Activated naive CD4-positive, alpha-beta T cell treated with anti-CD3 and anti-CD28 coated beads, Interleukin-2, amount 10 ng/mL, durations not matched to agents 7 days and 5 days (primary cell): Measurements from ENCODE around the gene CMTM3.
"Not testable (repeated sequence)": the region's sequence is repeated elsewhere in the genome, so short reads cannot be mapped to it uniquely, and the experiment has no call there.

ENCODE experiments used
- CTCF ChIA-PET: fragments of 350-600 bp; sonication (Branson Sonifier 250); formaldehyde crosslinking; loops from one replicate; lab custom pipeline; 2021; ENCODE audit warnings: antibody characterized with exemption; lab: Charles Lee
- DNase-seq: peaks from one replicate; pipeline ENCODE4 v3.0.0-alpha.2; 2020
- H3K27ac Mint-ChIP-seq: one replicate; pipeline ENCODE4 v1.8.0; 2021; ENCODE audit warnings: mild to moderate bottlenecking, moderate library complexity, mixed read lengths
- H3K27me3 Mint-ChIP-seq: one replicate; pipeline ENCODE4 v1.8.0; 2021; ENCODE audit warnings: mild to moderate bottlenecking, mixed read lengths
- H3K36me3 Mint-ChIP-seq: one replicate; pipeline ENCODE4 v1.8.0; 2021; ENCODE audit warnings: mixed read lengths
- H3K4me1 Mint-ChIP-seq: one replicate; pipeline ENCODE4 v1.8.0; 2021; ENCODE audit warnings: mixed read lengths
- H3K4me3 Mint-ChIP-seq: one replicate; pipeline ENCODE4 v1.8.0; 2021; ENCODE audit warnings: mild to moderate bottlenecking, moderate library complexity, mixed read lengths
- H3K9me3 Mint-ChIP-seq: one replicate; pipeline ENCODE4 v1.8.0; 2021; ENCODE audit warnings: mixed read lengths

Gene CMTM3

GRCh38 chr16:66604376-66605176 is at the start of gene CMTM3:
CMTM3 (plus strand) TSS chr16:66604704; CDS start chr16:66604806, 102 bp downstream.
- H3K4me3 Mint-ChIP-seq = peak within 1 kb of the TSS; percentile 85

GRCh38 chr16:66560107-66560506 is 44.4 kb upstream of the CMTM3 start:
- H3K9me3 Mint-ChIP-seq = no peaks in the 10 kb centered on the region
- peak overlapping the region; percentile 38 for H3K27ac Mint-ChIP-seq
- H3K4me3 Mint-ChIP-seq = no peak overlapping the region
- CTCF ChIA-PET = interaction anchor here (1.0 kb wide), 1 partner anchor 29 kb away, joined by 4 read pairs; no protein-coding TSS in a partner anchor
- DNase-seq = no peak
- no peaks in the 10 kb centered on the region for H3K27me3 Mint-ChIP-seq
- peaks cover 62% of the 10 kb centered on the region for H3K36me3 Mint-ChIP-seq
- H3K4me1 Mint-ChIP-seq = peaks cover 74% of the 10 kb centered on the region

More at GRCh38 chr16:66604376-66605176, at the start of gene CMTM3:
- peaks cover 8% of the 10 kb centered on the region for H3K9me3 Mint-ChIP-seq
- peaks cover 5% of the 10 kb centered on the region for H3K27me3 Mint-ChIP-seq
- peak; percentile 80 for DNase-seq
- H3K27ac Mint-ChIP-seq = peak within 1 kb of the TSS; percentile 97
- peaks cover 28% of the 10 kb centered on the region for H3K36me3 Mint-ChIP-seq
- CTCF ChIA-PET = interaction anchor here (1.1 to 1.8 kb wide), 5 partner anchors 11 to 198 kb away, joined by 3 to 14 read pairs (median 5); no protein-coding TSS in a partner anchor
- peaks cover 60% of the 10 kb centered on the region for H3K4me1 Mint-ChIP-seq

- DNase-seq = no peak
- CTCF ChIA-PET = interaction anchor here (0.7 to 4.3 kb wide), 9 partner anchors 11 to 174 kb away, joined by 3 to 47 read pairs (median 11); partner anchors contain the start of gene CMTM2
- Mint-ChIP-seq H3K27me3 (no peaks in the 10 kb centered on the region), H3K9me3 (no peaks in the 10 kb centered on the region), H3K4me3 (no peak overlapping the region), H3K4me1 (peaks cover 61% of the 10 kb centered on the region), H3K27ac (peak overlapping the region; percentile 50), H3K36me3 (peaks cover 61% of the 10 kb centered on the region)
Observed at GRCh38 chr16:66561381-66562080, 43.0 kb upstream of the CMTM3 start.

- H3K27ac Mint-ChIP-seq = no peak overlapping the region
- H3K4me1 Mint-ChIP-seq = peaks cover 60% of the 10 kb centered on the region
- CTCF ChIA-PET = interaction anchor here (0.7 to 4.3 kb wide), 12 partner anchors 10 to 166 kb away, joined by 3 to 47 read pairs (median 8); partner anchors contain the start of genes CKLF and CMTM2
- no peak for DNase-seq
- no peaks in the 10 kb centered on the region for H3K27me3 Mint-ChIP-seq
- peaks cover 69% of the 10 kb centered on the region for H3K36me3 Mint-ChIP-seq
- no peak overlapping the region for H3K4me3 Mint-ChIP-seq
- H3K9me3 Mint-ChIP-seq = no peaks in the 10 kb centered on the region
Observed at GRCh38 chr16:66562409-66562808, 42.1 kb upstream of the CMTM3 start.

- CTCF ChIA-PET = interaction anchor here (0.7 to 4.3 kb wide), 15 partner anchors 9 to 165 kb away, joined by 3 to 47 read pairs (median 5); partner anchors contain the start of genes CKLF and CMTM2
- Mint-ChIP-seq H3K36me3 (peaks cover 72% of the 10 kb centered on the region), H3K9me3 (no peaks in the 10 kb centered on the region), H3K4me3 (no peak overlapping the region), H3K27me3 (no peaks in the 10 kb centered on the region), H3K4me1 (peaks cover 58% of the 10 kb centered on the region), H3K27ac (no peak overlapping the region)
- no peak for DNase-seq
Observed at GRCh38 chr16:66562986-66563385, 41.5 kb upstream of the CMTM3 start.

- Mint-ChIP-seq H3K4me1 (peaks cover 52% of the 10 kb centered on the region), H3K4me3 (no peak overlapping the region), H3K27me3 (no peaks in the 10 kb centered on the region), H3K27ac (no peak overlapping the region), H3K9me3 (no peaks in the 10 kb centered on the region), H3K36me3 (peaks cover 65% of the 10 kb centered on the region)
- CTCF ChIA-PET = interaction anchor here (0.7 to 4.3 kb wide), 16 partner anchors 8 to 164 kb away, joined by 3 to 47 read pairs (median 6); partner anchors contain the start of genes CKLF and CMTM2
- no peak for DNase-seq
Observed at GRCh38 chr16:66563574-66564334, 40.8 kb upstream of the CMTM3 start.

GRCh38 chr16:66566051-66566901 is 38.2 kb upstream of the CMTM3 start, which contains the start of gene CMTM1:
CMTM1 (plus strand) TSS chr16:66566439; CDS start chr16:66566514, 75 bp downstream.
- Mint-ChIP-seq H3K9me3 (no peaks in the 10 kb centered on the region), H3K36me3 (peaks cover 61% of the 10 kb centered on the region), H3K27me3 (no peaks in the 10 kb centered on the region), H3K4me3 (no peak within 1 kb of the TSS), H3K4me1 (peaks cover 29% of the 10 kb centered on the region), H3K27ac (no peak within 1 kb of the TSS)
- DNase-seq = no peak
- CTCF ChIA-PET = no interaction called here

GRCh38 chr16:66567270-66567669 is 37.2 kb upstream of the CMTM3 start:
- H3K27me3 Mint-ChIP-seq, H3K27ac Mint-ChIP-seq, CTCF ChIA-PET, H3K4me3 Mint-ChIP-seq, H3K9me3 Mint-ChIP-seq, DNase-seq: not testable (repeated sequence)
- peaks cover 20% of the 10 kb centered on the region for H3K4me1 Mint-ChIP-seq
- H3K36me3 Mint-ChIP-seq = peaks cover 66% of the 10 kb centered on the region

GRCh38 chr16:66568355-66568754 is 36.1 kb upstream of the CMTM3 start:
- H3K36me3 Mint-ChIP-seq = peaks cover 59% of the 10 kb centered on the region

GRCh38 chr16:66569131-66569530 is 35.4 kb upstream of the CMTM3 start:
- H3K36me3 Mint-ChIP-seq = peaks cover 52% of the 10 kb centered on the region
- DNase-seq = no peak
- H3K4me3 Mint-ChIP-seq = no peak overlapping the region
- peaks cover 4% of the 10 kb centered on the region for H3K4me1 Mint-ChIP-seq
- no peak overlapping the region for H3K27ac Mint-ChIP-seq
- no peaks in the 10 kb centered on the region for H3K27me3 Mint-ChIP-seq
- H3K9me3 Mint-ChIP-seq = no peaks in the 10 kb centered on the region
- CTCF ChIA-PET = interaction anchor here (0.6 to 1.9 kb wide), 3 partner anchors 10 to 35 kb away, joined by 3 to 4 read pairs (median 3); partner anchors contain the start of gene CMTM2

More at GRCh38 chr16:66568355-66568754, 36.1 kb upstream of the CMTM3 start:
- H3K4me1 Mint-ChIP-seq = peaks cover 9% of the 10 kb centered on the region
- CTCF ChIA-PET = no interaction called here
- no peak overlapping the region for H3K4me3 Mint-ChIP-seq
- H3K27ac Mint-ChIP-seq = no peak overlapping the region
- no peaks in the 10 kb centered on the region for H3K27me3 Mint-ChIP-seq
- no peaks in the 10 kb centered on the region for H3K9me3 Mint-ChIP-seq
- DNase-seq = no peak

- DNase-seq = no peak
- Mint-ChIP-seq H3K4me3 (no peak overlapping the region), H3K27ac (no peak overlapping the region), H3K27me3 (no peaks in the 10 kb centered on the region), H3K4me1 (peaks cover 4% of the 10 kb centered on the region), H3K9me3 (no peaks in the 10 kb centered on the region), H3K36me3 (peaks cover 49% of the 10 kb centered on the region)
- CTCF ChIA-PET = interaction anchor here (0.8 to 3.7 kb wide), 6 partner anchors 9 to 164 kb away, joined by 3 to 20 read pairs (median 3); partner anchors contain the start of gene CMTM2
Observed at GRCh38 chr16:66569827-66570405, 34.6 kb upstream of the CMTM3 start.

- CTCF ChIA-PET = interaction anchor here (0.9 to 3.7 kb wide), 3 partner anchors 10 to 17 kb away, joined by 3 to 20 read pairs (median 13); no protein-coding TSS in a partner anchor
- Mint-ChIP-seq H3K9me3 (no peaks in the 10 kb centered on the region), H3K27ac (no peak overlapping the region), H3K36me3 (peaks cover 27% of the 10 kb centered on the region), H3K27me3 (peaks cover 6% of the 10 kb centered on the region), H3K4me3 (no peak overlapping the region), H3K4me1 (peaks cover 2% of the 10 kb centered on the region)
- no peak for DNase-seq
Observed at GRCh38 chr16:66572356-66572755, 32.1 kb upstream of the CMTM3 start.
